Activated CD8-positive, alpha-beta T cell treated with anti-CD3 and anti-CD28 coated beads for 36 hours (primary cell): ENCODE data around the gene GPR157. TPM values are rescaled to one million over a fixed set of nuclear protein-coding genes. Genes with fewer than 3 reads are reported as not detected.

Source experiments
- ATAC-seq: fragments of 200-7000 bp; cut with Tn5 transposase; one replicate; pipeline ENCODE4 v1.10.0; 2021; ENCODE audit warnings: mild to moderate bottlenecking, moderate library complexity
- CTCF ChIA-PET: fragments of 350-600 bp; sonication (Branson Sonifier 250); formaldehyde crosslinking; loops from one replicate; lab custom pipeline; 2021; ENCODE audit warnings: antibody characterized with exemption; lab: Charles Lee
- POLR2A ChIA-PET: fragments of 350-600 bp; sonication (Branson Sonifier 250); formaldehyde crosslinking; loops from one replicate; lab custom pipeline; 2021; ENCODE audit warnings: antibody characterized with exemption; lab: Charles Lee
- DNase-seq: peaks from one replicate; pipeline ENCODE4 v3.0.0-alpha.2; 2020
- H3K27ac Mint-ChIP-seq: one replicate; pipeline ENCODE4 v1.8.0; 2021; ENCODE audit warnings: mild to moderate bottlenecking, mixed read lengths
- H3K27me3 Mint-ChIP-seq: one replicate; pipeline ENCODE4 v1.8.0; 2021; ENCODE audit warnings: mixed read lengths
- H3K36me3 Mint-ChIP-seq: one replicate; pipeline ENCODE4 v1.8.0; 2021; ENCODE audit warnings: low read depth, mixed read lengths
- H3K4me1 Mint-ChIP-seq: one replicate; pipeline ENCODE4 v1.8.0; 2021; ENCODE audit warnings: low read depth, mixed read lengths
- H3K4me3 Mint-ChIP-seq: one replicate; pipeline ENCODE4 v1.8.0; 2021; ENCODE audit warnings: mild to moderate bottlenecking, moderate library complexity, mixed read lengths
- H3K9me3 Mint-ChIP-seq: one replicate; pipeline ENCODE4 v1.8.0; 2021; ENCODE audit warnings: mixed read lengths
- CTCF ChIP-seq: fragments of 200-600 bp; IDR thresholded peaks from one replicate; pipeline ENCODE4 v1.8.0; 2022; ENCODE audit warnings: antibody characterized with exemption, mild to moderate bottlenecking
- intact Hi-C: fragments of 100-400 bp; cut with micrococcal nuclease; formaldehyde crosslinking; loops from one replicate; pipeline ENCODE4 v1.10.0; 2022
- total RNA-seq, 2 experiments: library from RNA; stranded (reverse); gene quantifications; one replicate each; pipeline ENCODE4 v1.2.3, GENCODE V29; 2021

GPR157 gene
- total RNA-seq, 2 experiments from 2014 or later = 3.4 to 4.7 TPM

- Mint-ChIP-seq H3K36me3 (no peaks in the 10 kb centered on the region), H3K27ac (no peak overlapping the region), H3K9me3 (no peaks in the 10 kb centered on the region), H3K27me3 (no peaks in the 10 kb centered on the region), H3K4me1 (no peaks in the 10 kb centered on the region), H3K4me3 (no peak overlapping the region)
- POLR2A ChIA-PET = no interaction called here
- DNase-seq (no peak), ATAC-seq (no peak)
- CTCF ChIA-PET = interaction anchor here (1.5 kb wide), 1 partner anchor 79 kb away, joined by 3 read pairs; no protein-coding TSS in a partner anchor
- intact Hi-C loops = no loop called here
- TF ChIP-seq CTCF = no peak
Measured at GRCh38 chr1:9062846-9063245, 66.1 kb downstream of the GPR157 start.

DNA sequence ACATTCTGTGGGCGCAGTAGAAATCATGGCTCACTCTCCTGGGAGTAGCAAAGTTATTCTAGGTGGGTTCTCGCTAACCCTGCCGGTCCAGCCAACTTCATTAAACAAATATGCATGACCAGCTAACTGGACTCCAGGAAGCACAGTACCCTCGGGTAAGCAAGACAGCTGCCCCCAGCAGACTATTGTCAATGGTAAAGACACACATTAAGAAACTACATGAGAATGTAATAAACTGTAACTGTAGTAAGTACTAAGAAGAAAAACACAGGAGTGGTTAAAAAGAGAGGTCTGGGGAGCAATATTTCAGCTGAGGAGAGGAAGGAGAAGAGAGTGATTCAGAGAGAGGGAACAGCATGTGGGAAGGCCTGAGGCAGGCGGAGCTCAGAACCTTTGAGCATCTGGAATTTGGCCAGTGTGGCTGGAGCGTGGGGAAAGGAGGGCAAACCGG, 66.9 kb downstream of the GPR157 start:
- intact Hi-C loops = no loop called here
- H3K4me3 Mint-ChIP-seq = no peak overlapping the region
- H3K4me1 Mint-ChIP-seq = no peaks in the 10 kb centered on the region
- ATAC-seq (no peak), DNase-seq (no peak)
- H3K9me3 Mint-ChIP-seq = no peaks in the 10 kb centered on the region
- no peak overlapping the region for H3K27ac Mint-ChIP-seq
- ChIA-PET POLR2A (no interaction called here), CTCF (no interaction called here)
- no peaks in the 10 kb centered on the region for H3K27me3 Mint-ChIP-seq
- no peaks in the 10 kb centered on the region for H3K36me3 Mint-ChIP-seq
- TF ChIP-seq CTCF = no peak

DNA sequence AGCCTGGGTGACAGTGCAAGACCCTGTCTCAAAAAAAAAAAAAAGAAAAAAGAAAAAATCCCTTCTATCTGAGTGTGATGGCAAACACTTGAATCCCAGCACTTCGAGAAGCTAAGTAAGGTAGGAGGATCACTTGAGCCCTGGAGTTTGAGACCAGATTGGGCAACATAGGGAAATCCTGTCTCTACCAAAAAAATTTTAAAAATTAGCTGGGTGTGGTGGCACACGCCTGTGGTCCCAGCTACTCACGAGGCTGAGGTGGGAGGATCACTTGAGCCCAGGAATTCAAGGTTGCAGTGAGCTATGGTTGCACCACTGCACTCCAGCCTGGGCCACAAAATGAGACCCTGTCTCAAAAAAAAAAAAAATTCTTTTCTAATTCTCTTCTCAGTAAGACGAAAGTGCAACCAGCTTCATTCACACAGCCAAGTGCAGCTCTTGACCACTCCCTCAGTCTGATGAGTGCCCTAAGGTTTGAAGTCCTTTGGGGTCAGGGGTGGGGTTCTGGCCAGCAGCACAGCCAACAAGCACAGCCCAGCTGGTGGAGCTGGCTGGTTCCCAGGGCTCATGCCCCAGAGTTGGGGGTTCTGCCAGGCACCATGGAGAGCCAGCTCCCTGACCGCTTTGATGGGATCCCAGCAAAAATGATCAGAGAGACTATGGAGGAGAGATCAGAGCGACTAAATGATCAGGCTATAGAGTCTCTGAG, 67.5 kb downstream of the GPR157 start:
- no peak overlapping the region for H3K27ac Mint-ChIP-seq
- no peaks in the 10 kb centered on the region for H3K36me3 Mint-ChIP-seq
- H3K27me3 Mint-ChIP-seq = no peaks in the 10 kb centered on the region
- no peak for DNase-seq
- no peaks in the 10 kb centered on the region for H3K9me3 Mint-ChIP-seq
- intact Hi-C loops = no loop called here
- no peak for TF ChIP-seq CTCF
- no peak for ATAC-seq
- H3K4me1 Mint-ChIP-seq = no peaks in the 10 kb centered on the region
- no peak overlapping the region for H3K4me3 Mint-ChIP-seq
- ChIA-PET POLR2A (interaction anchor here (1.1 kb wide), 1 partner anchor 101 kb away, joined by 3 read pairs; no protein-coding TSS in a partner anchor), CTCF (no interaction called here)

DNA sequence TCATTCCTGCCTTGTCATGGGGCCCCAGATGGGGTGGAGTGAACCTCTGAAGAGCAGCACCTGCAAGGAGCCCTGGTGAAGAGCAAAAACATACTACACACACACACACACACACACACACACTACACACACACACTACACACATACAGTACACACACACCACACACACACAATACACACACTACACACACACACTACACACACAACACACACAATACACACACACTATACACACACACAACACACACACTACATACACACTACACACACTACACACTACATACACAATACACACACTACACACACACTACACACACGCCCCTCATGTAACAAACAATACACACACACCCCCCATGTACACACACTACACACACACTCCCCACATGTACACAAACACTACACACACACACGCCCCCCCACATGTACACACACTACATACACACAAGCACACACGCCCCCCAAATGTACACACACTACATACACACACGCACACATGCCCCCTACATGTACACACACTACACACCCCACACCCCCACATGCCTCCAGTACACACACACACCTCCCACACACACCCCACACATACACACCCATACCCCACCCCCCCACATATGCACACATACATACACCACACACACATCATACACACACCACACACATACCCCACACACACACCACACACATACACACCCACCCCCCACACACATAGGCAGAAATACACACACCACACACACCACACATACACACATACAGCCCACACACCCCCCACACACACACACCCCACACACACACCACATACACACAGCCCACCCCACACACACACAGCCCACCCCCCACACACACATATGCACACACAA, 68.8 kb downstream of the GPR157 start:
- H3K36me3 Mint-ChIP-seq = no peaks in the 10 kb centered on the region
- H3K4me3 Mint-ChIP-seq = no peak overlapping the region
- no peak for TF ChIP-seq CTCF
- H3K27me3 Mint-ChIP-seq = no peaks in the 10 kb centered on the region
- CTCF ChIA-PET = no interaction called here
- ATAC-seq = no peak
- DNase-seq = no peak
- H3K9me3 Mint-ChIP-seq = no peaks in the 10 kb centered on the region
- no peaks in the 10 kb centered on the region for H3K4me1 Mint-ChIP-seq
- POLR2A ChIA-PET = no interaction called here
- no peak overlapping the region for H3K27ac Mint-ChIP-seq
- intact Hi-C loops = no loop called here

GRCh38 chr1:9058465-9058864, 70.4 kb downstream of the GPR157 start:
- no peaks in the 10 kb centered on the region for H3K27me3 Mint-ChIP-seq
- POLR2A ChIA-PET = no interaction called here
- CTCF ChIA-PET = interaction anchor here (0.7 to 1.2 kb wide), 5 partner anchors 10 to 84 kb away, joined by 3 to 5 read pairs (median 3); no protein-coding TSS in a partner anchor
- H3K36me3 Mint-ChIP-seq = no peaks in the 10 kb centered on the region
- ATAC-seq (no peak), DNase-seq (no peak)
- no peak overlapping the region for H3K4me3 Mint-ChIP-seq
- H3K27ac Mint-ChIP-seq = no peak overlapping the region
- H3K9me3 Mint-ChIP-seq = no peaks in the 10 kb centered on the region
- H3K4me1 Mint-ChIP-seq = no peaks in the 10 kb centered on the region
- intact Hi-C loops = no loop called here
- no peak for TF ChIP-seq CTCF
